Calu3 (cell line): ENCODE data around the gene KIAA0825. TPM values are rescaled to one million over a fixed set of nuclear protein-coding genes. Genes with fewer than 3 reads are reported as not detected.

Source experiments
- BruUV-seq: library from RNA; stranded (reverse); fragments of 400-500 nt; replicated peaks from 2 replicates; lab custom pipeline; 2021; lab: Mats Ljungman, UMichigan
- CTCF ChIA-PET: fragments of 300-600 bp; sonication (Branson Sonifier 250); formaldehyde crosslinking; loops from one replicate; lab custom pipeline; 2022; ENCODE audit warnings: antibody characterized with exemption; lab: Charles Lee
- DNase-seq: peaks from one replicate; pipeline ENCODE4 v3.0.0; 2022
- H3K27ac Mint-ChIP-seq: one replicate; pipeline ENCODE4 v1.8.0; 2022; ENCODE audit warnings: mixed read lengths; ENCODE audit not compliant: unreplicated experiment
- H3K27me3 Mint-ChIP-seq: one replicate; pipeline ENCODE4 v1.8.0; 2022; ENCODE audit warnings: mixed read lengths; ENCODE audit not compliant: unreplicated experiment
- H3K36me3 Mint-ChIP-seq: one replicate; pipeline ENCODE4 v1.8.0; 2022; ENCODE audit warnings: mild to moderate bottlenecking, moderate library complexity, mixed read lengths; ENCODE audit not compliant: insufficient read depth, unreplicated experiment
- H3K4me1 Mint-ChIP-seq: one replicate; pipeline ENCODE4 v1.8.0; 2022; ENCODE audit warnings: mild to moderate bottlenecking, low read depth, mixed read lengths; ENCODE audit not compliant: unreplicated experiment
- H3K4me3 Mint-ChIP-seq: one replicate; pipeline ENCODE4 v1.8.0; 2022; ENCODE audit warnings: mild to moderate bottlenecking, low read depth, moderate library complexity, mixed read lengths; ENCODE audit not compliant: unreplicated experiment
- H3K9me3 Mint-ChIP-seq: one replicate; pipeline ENCODE4 v1.8.0; 2022; ENCODE audit warnings: low read depth, mixed read lengths; ENCODE audit not compliant: unreplicated experiment
- CTCF ChIP-seq: fragments of 200-600 bp; IDR thresholded peaks from one replicate; pipeline ENCODE4 v1.8.0; 2022; ENCODE audit warnings: antibody characterized with exemption; ENCODE audit not compliant: unreplicated experiment
- intact Hi-C: fragments of 100-400 bp; cut with micrococcal nuclease; formaldehyde crosslinking; loops from one replicate; pipeline ENCODE4 v1.10.0; 2022; ENCODE audit not compliant: unreplicated experiment
- total RNA-seq: library from RNA; stranded (reverse); gene quantifications from 2 replicates; pipeline ENCODE4 v1.2.3, GENCODE V29; 2022

The KIAA0825 gene
- total RNA-seq, 1 experiment from 2014 or later: 1.9 TPM

GRCh38 chr5:94276751-94277150 is 341.7 kb downstream of the KIAA0825 start:
- H3K4me3 Mint-ChIP-seq: no peak overlapping the region
- no peaks in the 10 kb centered on the region for H3K36me3 Mint-ChIP-seq
- CTCF ChIA-PET: no interaction called here
- no peaks in the 10 kb centered on the region for H3K9me3 Mint-ChIP-seq
- intact Hi-C loops: no loop called here
- H3K27ac Mint-ChIP-seq: no peak overlapping the region
- H3K27me3 Mint-ChIP-seq: no peaks in the 10 kb centered on the region
- no peak for DNase-seq
- TF ChIP-seq CTCF: no peak
- BruUV-seq: no TSS peak
- H3K4me1 Mint-ChIP-seq: no peaks in the 10 kb centered on the region

DNA sequence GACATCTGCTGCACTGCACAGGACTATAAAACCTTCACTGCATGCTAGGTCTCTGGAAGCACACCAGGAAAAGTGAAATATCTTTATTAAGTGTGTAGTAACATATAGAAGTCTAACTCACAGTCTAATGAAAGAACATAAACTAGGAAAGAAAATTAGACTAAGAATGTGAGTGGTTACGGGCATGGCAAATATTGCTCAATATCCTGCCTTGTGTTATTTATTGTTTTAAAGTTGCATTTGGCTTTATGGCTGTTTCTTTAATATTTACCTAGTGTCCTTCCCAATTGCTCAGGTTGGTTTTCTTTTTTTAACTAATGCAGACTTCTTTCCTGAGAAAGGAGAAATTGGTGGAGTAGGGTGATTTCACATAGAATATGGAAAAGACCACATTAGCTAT is 342.4 kb downstream of the KIAA0825 start:
- Mint-ChIP-seq H3K27ac (no peak overlapping the region), H3K36me3 (no peaks in the 10 kb centered on the region), H3K9me3 (no peaks in the 10 kb centered on the region), H3K4me1 (no peaks in the 10 kb centered on the region), H3K4me3 (no peak overlapping the region), H3K27me3 (no peaks in the 10 kb centered on the region)
- TF ChIP-seq CTCF: no peak
- CTCF ChIA-PET: no interaction called here
- BruUV-seq: no TSS peak
- DNase-seq: no peak
- intact Hi-C loops: no loop called here

DNA sequence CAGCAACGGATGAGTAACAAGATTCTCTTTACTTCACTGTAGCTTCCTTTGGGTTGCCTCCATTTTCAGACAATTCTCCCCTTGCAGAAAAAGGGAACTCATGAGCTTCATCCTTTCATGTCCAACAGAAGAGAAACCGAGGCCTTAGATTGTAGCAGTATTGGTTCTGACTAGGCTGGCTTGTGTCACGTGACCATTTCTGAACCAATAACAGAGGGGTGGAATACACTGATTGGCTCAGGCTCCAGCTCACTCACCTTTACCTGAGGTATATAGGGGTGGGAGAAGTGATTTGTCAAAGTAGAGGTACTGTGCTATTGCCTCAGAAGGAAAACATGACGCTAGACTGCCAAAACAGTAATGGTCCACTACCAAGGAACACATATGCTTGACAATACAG is 343.7 kb downstream of the KIAA0825 start:
- Mint-ChIP-seq H3K9me3 (no peaks in the 10 kb centered on the region), H3K27ac (no peak overlapping the region), H3K4me1 (no peaks in the 10 kb centered on the region), H3K36me3 (no peaks in the 10 kb centered on the region), H3K4me3 (no peak overlapping the region), H3K27me3 (no peaks in the 10 kb centered on the region)
- BruUV-seq: no TSS peak
- CTCF ChIA-PET: interaction anchor here (0.6 kb wide), 1 partner anchor 765 kb away, joined by 20 read pairs; no protein-coding TSS in a partner anchor
- DNase-seq: no peak
- intact Hi-C loops: no loop called here
- no peak for TF ChIP-seq CTCF

DNA sequence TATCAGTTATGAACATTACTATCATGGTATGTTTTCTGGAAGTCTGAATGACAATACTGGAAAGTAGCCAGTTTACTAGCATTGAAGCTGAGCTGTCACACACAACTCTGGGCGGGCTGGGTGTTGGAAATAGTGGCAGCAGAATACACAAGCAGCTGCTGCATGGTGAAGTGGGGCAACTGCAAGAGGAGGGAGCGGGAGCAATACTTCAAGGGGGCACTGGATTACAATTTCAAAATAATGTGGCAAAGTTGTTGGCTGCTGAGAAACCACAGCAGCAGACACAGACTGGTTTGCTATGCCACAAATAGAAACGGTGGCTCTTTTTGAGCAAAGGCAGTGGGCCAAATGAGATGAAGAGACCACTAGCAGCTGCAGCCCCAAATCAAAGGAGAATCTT is 350.2 kb downstream of the KIAA0825 start:
- Mint-ChIP-seq H3K27me3 (no peaks in the 10 kb centered on the region), H3K27ac (no peak overlapping the region)
- intact Hi-C loops: no loop called here

More for the DNA sequence above, 350.2 kb downstream of the KIAA0825 start:
- Mint-ChIP-seq H3K36me3 (no peaks in the 10 kb centered on the region), H3K4me1 (no peaks in the 10 kb centered on the region), H3K9me3 (peaks cover 3% of the 10 kb centered on the region), H3K4me3 (no peak overlapping the region)
- CTCF ChIA-PET: no interaction called here
- DNase-seq: no peak
- no peak for TF ChIP-seq CTCF
- no TSS peak for BruUV-seq
